Activated CD8-positive, alpha-beta memory T cell treated with anti-CD3 and anti-CD28 coated beads, Interleukin-2, amount 50 U/mL, for 48 hours (primary cell): ENCODE data around the gene ZNF407.

Source experiments
- DNase-seq: peaks from one replicate; pipeline ENCODE4 v3.0.0-alpha.2; 2020

ZNF407 gene

GRCh38 chr18:74990563-74991081 is 393.0 kb downstream of the ZNF407 start:
- DNase-seq: no peak

- peak; percentile 54 for DNase-seq
These were observed 397.1 kb downstream of the ZNF407 start for GRCh38 chr18:74994502-74995418.

- no peak for DNase-seq
These were observed 397.7 kb downstream of the ZNF407 start for GRCh38 chr18:74995419-74995736.

- DNase-seq: no peak
These were observed 398.4 kb downstream of the ZNF407 start for GRCh38 chr18:74996055-74996454.

GRCh38 chr18:74996996-74997395 is 399.3 kb downstream of the ZNF407 start:
- DNase-seq: no peak

- DNase-seq: no peak
These were observed 403.2 kb downstream of the ZNF407 start for GRCh38 chr18:75000920-75001319.

GRCh38 chr18:75003039-75003438 is 405.4 kb downstream of the ZNF407 start:
- DNase-seq: no peak

- DNase-seq: no peak
These were observed 406.4 kb downstream of the ZNF407 start for GRCh38 chr18:75003764-75004690.

- no peak for DNase-seq
These were observed 408.0 kb downstream of the ZNF407 start for GRCh38 chr18:75005626-75006025.

- no peak for DNase-seq
These were observed 410.5 kb downstream of the ZNF407 start for GRCh38 chr18:75008186-75008585.

GRCh38 chr18:75009296-75009695 is 411.6 kb downstream of the ZNF407 start:
- no peak for DNase-seq

- DNase-seq: no peak
These were observed 412.2 kb downstream of the ZNF407 start for GRCh38 chr18:75009878-75010277.

GRCh38 chr18:75010278-75010677 is 412.6 kb downstream of the ZNF407 start:
- no peak for DNase-seq

GRCh38 chr18:75010689-75011088 is 413.0 kb downstream of the ZNF407 start:
- no peak for DNase-seq

GRCh38 chr18:75016025-75016717 is 418.5 kb downstream of the ZNF407 start:
- no peak for DNase-seq

- no peak for DNase-seq
These were observed 425.8 kb downstream of the ZNF407 start for GRCh38 chr18:75023473-75023872.

- no peak for DNase-seq
These were observed 427.2 kb downstream of the ZNF407 start for GRCh38 chr18:75024871-75025270.

GRCh38 chr18:75025573-75025972 is 427.9 kb downstream of the ZNF407 start:
- no peak for DNase-seq

GRCh38 chr18:75029481-75029880 is 431.8 kb downstream of the ZNF407 start:
- no peak for DNase-seq

- no peak for DNase-seq
These were observed 434.1 kb downstream of the ZNF407 start for GRCh38 chr18:75031717-75032317.

- DNase-seq: no peak
These were observed 435.8 kb downstream of the ZNF407 start for GRCh38 chr18:75033516-75033915.

- DNase-seq: no peak
These were observed 437.3 kb downstream of the ZNF407 start for GRCh38 chr18:75034937-75035336.

GRCh38 chr18:75035928-75036327 is 438.3 kb downstream of the ZNF407 start:
- no peak for DNase-seq
